ENCODE measurements around the gene TUBD1.

TUBD1 gene

GRCh38 chr17:59812139-59812538 is 80.6 kb downstream of the TUBD1 start:
- Histone ChIP-seq H3K4me1 (ENCODE audit: insufficient read depth, low read length) (no peaks in the 10 kb centered on the region), H3K36me3 (ENCODE audit: insufficient read depth, low read length) (peaks cover 22% of the 10 kb centered on the region), H3K27me3 (ENCODE audit: insufficient read depth, low read length) (no peaks in the 10 kb centered on the region), H2AFZ (ENCODE audit: low read depth, low read length) (no peak overlapping the region), H3K4me3 (ENCODE audit: low read length) (no peak overlapping the region), H3K9me3 (ENCODE audit: low read length) (no peaks in the 10 kb centered on the region)

- Histone ChIP-seq H3K9me3 (ENCODE audit: low read length) (no peaks in the 10 kb centered on the region), H2AFZ (ENCODE audit: low read depth, low read length) (no peak overlapping the region), H3K36me3 (ENCODE audit: insufficient read depth, low read length) (peaks cover 21% of the 10 kb centered on the region), H3K4me1 (ENCODE audit: insufficient read depth, low read length) (no peaks in the 10 kb centered on the region), H3K4me3 (ENCODE audit: low read length) (no peak overlapping the region), H3K27me3 (ENCODE audit: insufficient read depth, low read length) (no peaks in the 10 kb centered on the region)
These were observed 81.5 kb downstream of the TUBD1 start for GRCh38 chr17:59811209-59811608.

DNA sequence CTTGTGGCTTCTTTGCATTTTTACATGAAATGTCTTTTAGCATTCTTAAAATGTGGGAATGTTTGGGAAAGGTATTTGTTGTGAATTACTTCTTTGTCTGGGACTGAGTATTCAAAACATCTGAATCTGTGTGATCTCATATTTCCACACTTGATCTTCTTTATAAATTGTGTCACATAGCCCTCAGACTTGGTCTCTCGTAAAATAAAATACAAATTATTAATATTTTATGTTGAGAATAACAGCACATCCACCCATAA is 81.9 kb downstream of the TUBD1 start:
- no peaks in the 10 kb centered on the region for H3K27me3 ChIP-seq (ENCODE audit: insufficient read depth, low read length)
- H3K4me1 ChIP-seq (ENCODE audit: insufficient read depth, low read length) = no peaks in the 10 kb centered on the region
- peaks cover 17% of the 10 kb centered on the region for H3K36me3 ChIP-seq (ENCODE audit: insufficient read depth, low read length)
- no peak overlapping the region for H2AFZ ChIP-seq (ENCODE audit: low read depth, low read length)
- H3K9me3 ChIP-seq (ENCODE audit: low read length) = no peaks in the 10 kb centered on the region
- H3K4me3 ChIP-seq (ENCODE audit: low read length) = no peak overlapping the region
